DLD1 (cell line): ENCODE measurements around the gene CEACAM4.
"Not testable (repeated sequence)": the region's sequence is repeated elsewhere in the genome, so short reads cannot be mapped to it uniquely, and the experiment has no call there.

Experiments
- in situ Hi-C: cut with HindIII; loops from 2 replicates; pipeline ENCODE4 v1.10.0; 2017; ENCODE audit warnings: low sequenced_read_pairs

Gene CEACAM4

GRCh38 chr19:41626877-41627276 lies at the start of gene CEACAM4:
Gene CEACAM4, minus strand, starts transcription at chr19:41627074. Its CDS starts 111 bp downstream, at chr19:41626963.
- in situ Hi-C loops: no loop called here

- in situ Hi-C loops: no loop called here
These were observed 44.6 kb upstream of the CEACAM4 start for GRCh38 chr19:41671486-41671885.

- in situ Hi-C loops: no loop called here
These were observed 43.9 kb upstream of the CEACAM4 start for GRCh38 chr19:41670755-41671154.

GRCh38 chr19:41668315-41668714 lies 41.4 kb upstream of the CEACAM4 start:
- in situ Hi-C loops: no loop called here

GRCh38 chr19:41666075-41666474 lies 39.2 kb upstream of the CEACAM4 start:
- in situ Hi-C loops: no loop called here

GRCh38 chr19:41657157-41657556 lies 30.3 kb upstream of the CEACAM4 start:
- in situ Hi-C loops: no loop called here

- in situ Hi-C loops: not testable (repeated sequence)
These were observed 29.9 kb upstream of the CEACAM4 start for GRCh38 chr19:41656756-41657155.

GRCh38 chr19:41652250-41652649 lies 25.4 kb upstream of the CEACAM4 start:
- in situ Hi-C loops: no loop called here

- in situ Hi-C loops: no loop called here
These were observed 23.0 kb upstream of the CEACAM4 start for GRCh38 chr19:41649827-41650226.

GRCh38 chr19:41646589-41647204 lies 19.8 kb upstream of the CEACAM4 start:
- in situ Hi-C loops: no loop called here

GRCh38 chr19:41641879-41642485 lies 15.1 kb upstream of the CEACAM4 start:
- in situ Hi-C loops: no loop called here

- in situ Hi-C loops: no loop called here
These were observed 11.8 kb upstream of the CEACAM4 start for GRCh38 chr19:41638641-41639081.

- in situ Hi-C loops: no loop called here
These were observed 10.6 kb upstream of the CEACAM4 start for GRCh38 chr19:41637484-41637883.

GRCh38 chr19:41627966-41628675 lies 1.2 kb upstream of the CEACAM4 start:
- in situ Hi-C loops: no loop called here

GRCh38 chr19:41626278-41626677 lies 596 bp downstream of the CEACAM4 start:
- in situ Hi-C loops: no loop called here

- in situ Hi-C loops: no loop called here
These were observed 1.9 kb downstream of the CEACAM4 start for GRCh38 chr19:41624937-41625336.

- in situ Hi-C loops: no loop called here
These were observed 2.4 kb downstream of the CEACAM4 start for GRCh38 chr19:41624515-41624914.

- in situ Hi-C loops: no loop called here
These were observed 3.5 kb downstream of the CEACAM4 start for GRCh38 chr19:41623360-41623759.

GRCh38 chr19:41621654-41622053 lies 5.2 kb downstream of the CEACAM4 start:
- in situ Hi-C loops: no loop called here

GRCh38 chr19:41621226-41621625 lies 5.6 kb downstream of the CEACAM4 start:
- in situ Hi-C loops: no loop called here

- in situ Hi-C loops: no loop called here
These were observed 6.7 kb downstream of the CEACAM4 start for GRCh38 chr19:41620171-41620570.

GRCh38 chr19:41619018-41619556 lies 7.8 kb downstream of the CEACAM4 start:
- in situ Hi-C loops: no loop called here
